ENCODE measurements around the gene LHCGR.
"Not testable (repeated sequence)": the region's sequence is repeated elsewhere in the genome, so short reads cannot be mapped to it uniquely, and the experiment has no call there.

The LHCGR gene

DNA sequence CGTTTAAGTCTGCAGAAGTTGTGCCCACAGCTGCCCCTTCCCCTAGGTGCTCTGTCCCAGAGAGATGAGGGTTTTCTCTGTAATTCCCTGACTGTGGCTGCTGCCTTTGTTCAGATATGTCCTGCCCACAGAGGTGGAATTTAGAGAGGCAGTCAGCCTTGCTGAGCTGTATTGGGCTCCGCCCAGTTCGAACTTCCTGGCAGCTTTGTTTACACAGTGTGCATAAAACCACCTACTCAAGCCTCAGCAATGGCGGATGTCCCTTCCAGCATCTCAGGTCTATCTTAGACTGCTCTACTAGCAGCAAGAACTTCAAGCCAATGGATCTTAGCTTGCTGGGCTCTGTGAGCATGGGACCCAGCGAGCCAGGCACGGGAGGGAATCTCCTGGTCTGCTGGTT is 48.1 kb downstream of the LHCGR start:
- no peak for DNase-seq

DNA sequence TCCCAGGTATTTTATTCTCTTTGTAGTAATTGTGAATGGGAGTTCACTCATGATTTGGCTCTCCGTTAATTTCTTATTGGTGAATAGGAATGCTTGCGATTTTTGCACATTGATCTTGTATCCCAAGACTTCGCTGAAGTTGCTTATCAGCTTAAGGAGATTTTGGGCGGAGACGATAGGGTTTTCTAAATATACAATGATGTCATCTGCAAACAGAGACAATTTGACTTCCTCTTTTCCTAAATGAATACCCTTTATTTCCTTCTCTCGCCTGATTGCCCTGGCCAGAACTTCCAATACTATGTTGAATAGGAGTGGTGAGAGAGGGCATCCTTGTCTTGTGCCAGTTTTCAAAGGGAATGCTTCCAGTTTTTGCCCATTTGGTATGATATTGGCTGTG is 51.9 kb downstream of the LHCGR start:
- not testable (repeated sequence) for DNase-seq

DNA sequence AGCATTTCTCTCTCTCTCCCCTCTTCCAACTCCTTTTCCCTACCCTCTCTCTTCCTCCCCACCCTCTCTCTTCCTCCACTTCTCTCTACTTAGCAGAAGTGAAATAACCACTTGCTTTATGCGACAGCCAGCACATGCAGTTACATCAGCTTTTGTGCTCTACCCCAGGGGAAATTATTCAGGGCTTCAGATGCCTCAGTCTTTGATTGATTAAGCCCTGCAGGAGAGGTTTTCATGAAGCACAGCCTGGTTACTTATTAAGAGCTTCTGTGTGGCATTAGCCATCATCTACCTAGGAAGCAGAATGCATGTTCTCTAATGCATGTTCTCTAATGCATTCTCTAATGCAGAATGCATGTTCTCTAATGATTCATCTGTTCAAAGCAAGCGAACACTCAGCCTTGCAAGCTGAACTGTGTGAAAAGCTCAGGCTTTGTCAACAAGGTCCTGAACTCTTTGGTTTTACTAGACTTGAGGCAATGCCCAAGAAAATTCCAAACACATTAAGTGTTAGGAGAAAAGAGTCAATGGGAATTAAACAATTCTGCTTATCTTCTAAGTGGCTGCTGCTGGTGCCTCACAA is 56.1 kb downstream of the LHCGR start:
- no peak for DNase-seq

DNA sequence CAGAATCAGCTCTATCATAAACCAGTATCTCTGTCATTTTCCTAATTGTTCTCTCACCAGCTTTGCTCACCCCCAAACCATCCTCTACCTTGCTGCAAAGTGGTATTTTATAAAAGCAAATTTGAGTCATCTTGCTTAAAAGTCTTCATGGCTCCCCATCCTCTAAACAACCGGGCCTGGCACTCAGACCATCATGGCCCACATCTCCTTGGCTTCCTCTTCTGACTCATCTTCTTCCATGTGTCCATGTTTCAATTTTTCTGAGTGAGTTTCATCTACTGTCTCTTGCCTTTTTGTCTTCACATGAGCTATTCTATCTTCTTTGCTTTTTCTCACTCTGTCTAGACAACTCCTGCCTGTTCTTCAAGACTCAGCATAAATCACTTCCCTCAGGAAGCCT is 58.6 kb downstream of the LHCGR start:
- DNase-seq = no peak

DNA sequence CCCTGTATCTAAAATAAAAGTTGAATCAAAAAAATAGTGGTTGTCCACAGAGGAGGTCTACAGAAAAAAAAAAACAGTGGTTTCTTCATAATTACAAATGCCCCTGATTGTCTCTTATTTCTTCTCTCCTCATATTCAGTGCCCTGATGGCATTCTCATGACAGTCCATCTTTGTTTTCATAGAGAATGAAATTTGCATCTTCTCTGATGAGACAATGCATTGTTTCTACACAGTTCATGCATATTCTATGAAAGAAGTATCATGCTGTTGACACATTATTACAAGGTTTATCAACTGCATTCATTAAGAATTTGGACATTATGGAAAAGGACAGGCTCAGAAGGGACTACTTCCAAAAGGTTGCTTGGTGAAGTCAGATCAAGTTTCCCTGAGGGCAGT is 59.5 kb downstream of the LHCGR start:
- no peak for DNase-seq

DNA sequence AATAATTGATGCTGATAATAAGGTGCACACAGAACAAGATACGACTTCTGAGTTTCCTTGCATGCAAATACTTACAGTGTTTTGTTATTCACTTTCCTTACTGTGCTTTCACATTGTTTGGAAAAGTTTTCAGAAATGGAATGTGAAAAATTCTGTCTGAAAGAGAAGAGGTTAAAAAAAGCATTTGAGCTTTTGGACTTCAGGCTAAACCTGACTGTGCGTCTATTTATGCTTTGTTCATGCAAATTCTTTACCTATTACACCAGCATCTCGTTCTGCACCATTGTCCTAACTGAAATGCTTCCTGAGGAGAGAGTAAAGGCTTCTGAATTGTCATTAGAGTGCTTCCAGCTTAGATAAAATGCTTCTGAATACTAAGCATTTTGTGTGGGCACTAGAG is 61.4 kb downstream of the LHCGR start:
- no peak for DNase-seq

DNA sequence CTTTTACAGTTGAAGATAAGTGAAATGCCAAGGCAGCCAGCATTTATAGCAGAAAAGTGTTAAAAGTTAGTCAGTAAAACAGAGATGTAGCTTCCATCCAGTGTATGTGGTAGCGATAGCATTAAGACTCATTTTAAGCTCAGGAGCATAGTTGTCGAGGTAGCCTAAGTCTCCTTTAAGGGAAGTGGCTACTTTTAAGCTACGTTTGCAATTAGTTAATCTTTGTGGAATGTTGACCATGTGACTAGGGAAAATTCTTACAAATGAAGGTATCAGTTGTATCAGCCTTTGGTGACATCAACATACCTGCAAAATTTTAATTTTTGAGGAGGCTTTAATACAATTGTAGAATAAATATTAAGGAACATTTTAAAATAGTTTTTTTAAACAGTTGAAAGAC is 61.9 kb downstream of the LHCGR start:
- DNase-seq = no peak

DNA sequence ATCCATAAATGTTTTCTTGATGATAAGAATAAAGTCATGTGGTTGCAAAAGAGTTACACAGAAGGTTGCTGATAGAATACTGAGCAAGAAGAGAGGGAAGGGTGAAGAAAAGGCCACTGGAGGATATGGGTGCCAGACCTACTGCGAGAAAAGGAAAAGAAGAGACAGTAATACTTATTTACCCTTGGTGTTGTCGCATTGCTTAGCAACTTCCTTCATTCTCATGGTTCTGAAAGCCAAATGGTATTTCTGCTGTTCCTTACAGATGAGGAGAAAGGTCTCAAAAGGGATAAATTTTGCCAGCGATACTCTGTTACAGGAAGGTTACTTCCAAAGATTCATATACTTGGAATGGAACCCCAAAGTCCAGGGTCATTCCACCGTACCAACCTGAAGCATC is 62.5 kb downstream of the LHCGR start:
- DNase-seq = no peak

DNA sequence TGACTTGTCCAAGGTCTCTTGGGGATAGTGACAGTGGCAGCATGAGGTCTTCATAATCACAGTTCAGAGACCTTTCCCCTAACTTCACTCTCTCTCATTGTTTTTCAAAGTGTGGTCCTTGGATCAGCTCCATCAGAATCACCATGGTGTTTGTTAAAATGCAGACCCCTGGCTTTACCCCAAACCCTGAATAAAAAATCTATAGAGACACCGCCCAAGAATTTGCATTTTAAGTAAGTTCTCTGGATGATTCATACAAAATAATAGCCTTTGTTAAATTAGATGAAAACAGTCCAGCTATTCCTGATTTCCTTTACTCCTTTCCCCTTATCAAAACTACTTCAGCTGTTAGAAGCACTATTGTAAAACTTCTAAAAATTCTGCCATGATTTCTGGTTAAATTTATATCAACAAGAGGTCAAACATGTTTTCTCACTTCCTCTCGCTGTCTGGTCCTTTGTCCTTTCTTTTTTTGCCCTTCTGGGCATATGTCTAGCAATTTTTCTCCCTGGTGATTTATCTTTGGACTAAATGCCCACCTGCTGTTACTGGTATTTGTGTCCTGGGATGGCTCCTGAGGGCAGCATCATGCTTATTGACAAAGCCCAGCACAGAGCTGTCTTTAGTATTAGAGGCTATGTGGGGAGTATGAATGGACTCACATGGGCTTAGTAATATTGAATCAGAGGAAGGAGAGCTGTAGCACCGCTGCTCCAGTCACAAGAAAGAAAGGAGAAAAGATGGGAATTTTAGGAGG is 63.4 kb downstream of the LHCGR start:
- DNase-seq = no peak

DNA sequence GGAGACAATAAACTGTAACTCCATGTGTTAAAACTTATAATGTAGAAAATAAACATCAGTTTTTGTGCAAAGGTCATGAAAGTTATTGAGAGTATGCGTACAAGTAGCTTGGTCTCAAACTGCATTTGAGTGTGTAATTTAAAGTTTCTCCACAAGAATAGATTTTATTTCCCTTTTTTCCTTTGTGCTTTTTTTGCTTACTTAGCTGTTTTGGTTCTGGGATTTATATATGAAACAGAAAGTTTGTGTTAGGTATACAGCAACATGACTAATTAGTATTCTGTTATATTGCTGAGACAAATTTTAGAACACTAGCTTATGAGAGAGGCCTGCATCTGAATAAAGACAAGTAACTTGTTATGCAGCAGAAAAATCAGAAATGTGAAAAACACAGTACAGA is 70.4 kb downstream of the LHCGR start:
- no peak for DNase-seq

DNA sequence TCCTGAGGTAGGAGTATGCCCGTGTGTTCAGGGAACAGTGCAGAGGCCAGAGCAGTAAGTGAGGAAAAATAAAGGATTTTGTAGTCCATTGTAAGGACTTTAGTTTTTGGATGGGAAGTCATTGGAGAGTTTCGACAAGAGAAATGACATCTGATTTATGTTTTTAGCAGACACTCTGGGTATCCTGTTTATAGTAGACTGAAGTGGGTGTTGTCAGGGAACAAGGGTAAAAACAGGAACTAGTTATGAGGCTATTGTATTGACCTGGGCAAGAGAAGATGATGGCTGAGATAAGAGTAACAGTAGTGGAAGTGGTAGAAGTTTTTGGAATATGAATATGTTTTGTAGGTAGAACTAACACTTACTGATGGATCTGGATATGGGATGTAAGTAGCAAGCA is 78.1 kb downstream of the LHCGR start:
- no peak for DNase-seq

DNA sequence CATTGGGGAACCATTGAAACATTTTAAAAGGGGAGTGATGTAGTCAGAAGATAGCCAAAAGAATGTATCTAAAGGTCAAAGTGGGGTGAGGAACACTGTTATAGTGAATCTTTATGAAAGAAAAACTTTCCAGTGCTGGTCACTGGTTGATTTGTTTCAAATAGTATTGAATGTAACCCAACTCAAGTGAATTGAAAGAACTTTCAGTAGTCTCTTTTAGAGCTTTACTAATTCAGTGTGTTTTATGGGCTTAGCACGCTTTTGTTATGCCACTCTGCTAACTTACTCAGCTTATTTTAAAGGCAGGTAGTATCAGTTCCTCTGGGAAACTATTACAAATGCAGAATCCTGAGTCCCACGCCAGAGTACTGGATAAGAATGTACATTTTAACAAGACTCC is 80.6 kb downstream of the LHCGR start:
- no peak for DNase-seq

DNA sequence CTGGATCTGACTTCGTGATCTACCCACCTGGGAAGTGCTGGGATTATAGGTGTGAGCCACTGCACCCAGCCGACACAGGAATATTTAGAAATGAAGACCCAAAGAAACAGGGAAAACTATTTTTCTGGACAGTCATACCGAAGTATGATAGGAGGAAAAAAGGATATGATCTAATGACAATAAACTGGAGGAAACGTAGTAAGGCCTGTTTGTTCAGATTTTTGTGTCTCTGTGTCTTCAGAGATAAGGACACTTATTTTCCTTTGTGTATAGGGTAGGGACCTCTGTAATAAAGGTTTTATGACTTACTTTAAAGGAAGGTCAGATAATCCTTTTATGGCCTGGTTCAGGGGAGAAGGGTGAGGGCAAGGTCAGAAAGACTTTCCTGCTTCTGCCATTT is 81.9 kb downstream of the LHCGR start:
- no peak for DNase-seq

DNA sequence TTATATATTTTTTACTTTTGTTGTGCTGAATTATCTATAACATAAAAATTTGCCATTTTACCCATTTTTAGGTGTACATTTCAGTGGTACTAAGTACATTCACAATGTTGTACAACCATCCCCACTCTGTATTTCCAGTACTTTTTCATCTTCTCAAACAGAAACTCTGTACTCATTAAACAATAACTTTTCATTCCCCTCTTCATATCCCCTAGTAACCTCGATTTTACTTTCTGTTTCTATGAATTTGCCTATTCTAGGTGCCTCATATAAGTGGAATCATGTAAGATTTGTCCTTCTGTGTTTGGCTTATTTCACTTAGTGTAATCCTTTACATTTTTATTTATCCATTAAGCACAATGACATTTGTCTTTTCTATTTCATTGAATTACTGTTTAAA is 86.5 kb downstream of the LHCGR start:
- DNase-seq = no peak

DNA sequence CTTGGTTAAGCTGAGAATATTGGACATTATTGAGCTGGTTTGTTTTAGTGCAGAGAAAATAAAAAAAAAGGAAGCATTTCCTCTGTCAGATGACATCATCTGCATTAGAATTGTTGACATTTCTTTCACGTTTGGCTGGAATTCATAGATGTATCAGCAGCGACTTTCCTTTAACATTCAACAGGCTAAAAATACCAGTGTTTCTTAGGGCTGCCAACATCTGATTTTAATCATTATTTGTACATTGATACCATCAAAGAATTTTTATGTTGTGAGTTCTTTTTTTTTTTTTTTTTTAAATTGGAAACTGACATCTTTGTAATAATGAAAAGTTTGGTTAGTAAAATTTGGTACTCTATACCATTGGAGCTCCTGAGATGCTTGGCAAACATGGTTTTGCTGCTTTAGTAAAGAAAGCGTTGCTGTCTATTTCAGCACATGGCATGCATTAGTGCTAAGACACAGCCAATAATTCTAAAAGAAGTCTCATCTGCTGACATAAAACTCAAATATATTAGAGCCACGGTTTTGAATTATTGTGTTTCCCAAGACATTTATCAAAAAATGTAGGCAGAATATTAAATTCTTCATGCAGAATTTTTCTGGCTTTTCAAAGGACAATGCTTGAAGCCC is 104.2 kb downstream of the LHCGR start:
- DNase-seq = no peak

DNA sequence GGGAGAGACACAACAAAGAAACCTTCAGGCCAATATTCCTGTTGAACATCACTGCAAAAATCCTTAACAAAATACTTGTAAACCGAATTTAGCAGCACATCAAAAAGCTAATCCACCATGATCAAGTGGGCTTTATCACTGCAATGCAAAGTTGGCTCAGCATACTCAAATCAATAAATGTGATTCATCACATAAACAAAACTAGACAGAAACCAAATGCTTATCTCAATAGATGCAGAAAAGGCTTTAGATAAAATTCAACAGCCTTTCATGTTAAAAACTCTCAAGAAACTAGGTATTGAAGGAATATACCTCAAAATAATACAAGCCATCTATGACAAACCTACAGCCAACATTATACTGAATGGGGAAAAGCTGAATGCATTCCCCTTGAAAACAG is 117.3 kb downstream of the LHCGR start:
- no peak for DNase-seq
